HG02870 (cell line): ENCODE data around the gene PROSER3.

Experiments
- ATAC-seq: cut with Tn5 transposase; IDR thresholded peaks from one replicate; pipeline ENCODE4 v1.9.1; 2021; ENCODE audit warnings: mild to moderate bottlenecking, moderate library complexity; ENCODE audit not compliant: unreplicated experiment

Gene PROSER3

DNA sequence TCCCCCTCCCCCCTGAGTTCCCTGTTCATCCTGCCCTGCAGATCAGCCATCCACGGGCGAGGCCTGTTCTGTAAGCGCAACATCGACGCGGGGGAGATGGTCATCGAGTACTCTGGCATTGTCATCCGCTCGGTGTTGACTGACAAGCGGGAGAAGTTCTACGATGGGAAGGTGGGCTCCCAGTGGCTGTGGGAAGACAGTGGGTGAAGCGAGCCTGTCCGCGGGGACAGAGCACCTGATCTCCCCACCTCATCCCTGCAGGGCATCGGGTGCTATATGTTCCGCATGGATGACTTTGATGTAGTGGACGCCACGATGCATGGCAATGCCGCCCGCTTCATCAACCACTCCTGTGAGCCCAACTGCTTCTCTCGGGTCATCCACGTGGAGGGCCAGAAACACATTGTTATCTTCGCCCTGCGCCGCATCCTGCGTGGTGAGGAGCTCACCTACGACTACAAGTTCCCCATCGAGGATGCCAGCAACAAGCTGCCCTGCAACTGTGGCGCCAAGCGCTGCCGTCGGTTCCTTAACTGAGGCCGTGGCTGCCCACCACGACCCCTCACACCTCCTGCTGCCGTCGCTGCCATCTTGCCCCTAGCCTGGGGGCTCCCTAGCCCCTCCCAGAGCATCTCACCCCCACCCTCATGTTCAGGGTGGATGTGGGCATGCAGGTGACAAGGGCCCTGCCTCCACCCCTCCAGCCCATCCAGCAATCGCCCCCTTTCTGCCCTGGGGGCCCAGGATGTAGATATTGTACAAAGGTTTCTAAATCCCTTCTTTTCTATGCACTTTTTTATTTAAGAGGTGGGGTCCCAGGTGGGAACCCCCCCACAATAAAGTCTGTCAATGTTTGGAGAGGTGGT is 19.7 kb upstream of the PROSER3 start:
- no peak for ATAC-seq

DNA sequence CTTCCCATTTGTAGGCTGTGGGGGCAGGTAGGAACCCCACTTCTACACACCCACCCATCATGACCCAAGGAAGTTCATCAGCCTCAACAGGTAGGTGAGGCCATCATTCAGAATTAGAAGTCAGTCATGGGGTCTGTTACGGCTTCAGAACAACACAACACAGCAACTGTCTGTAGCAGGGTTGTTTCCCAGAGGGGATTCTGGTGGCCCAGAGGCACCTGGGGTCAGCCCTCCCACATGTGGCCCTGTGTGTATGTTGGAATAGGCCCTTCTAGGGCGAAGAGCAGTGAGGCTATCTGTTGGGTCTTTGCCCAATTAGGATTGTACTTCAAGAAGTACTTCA is 19.1 kb upstream of the PROSER3 start:
- ATAC-seq: no peak

DNA sequence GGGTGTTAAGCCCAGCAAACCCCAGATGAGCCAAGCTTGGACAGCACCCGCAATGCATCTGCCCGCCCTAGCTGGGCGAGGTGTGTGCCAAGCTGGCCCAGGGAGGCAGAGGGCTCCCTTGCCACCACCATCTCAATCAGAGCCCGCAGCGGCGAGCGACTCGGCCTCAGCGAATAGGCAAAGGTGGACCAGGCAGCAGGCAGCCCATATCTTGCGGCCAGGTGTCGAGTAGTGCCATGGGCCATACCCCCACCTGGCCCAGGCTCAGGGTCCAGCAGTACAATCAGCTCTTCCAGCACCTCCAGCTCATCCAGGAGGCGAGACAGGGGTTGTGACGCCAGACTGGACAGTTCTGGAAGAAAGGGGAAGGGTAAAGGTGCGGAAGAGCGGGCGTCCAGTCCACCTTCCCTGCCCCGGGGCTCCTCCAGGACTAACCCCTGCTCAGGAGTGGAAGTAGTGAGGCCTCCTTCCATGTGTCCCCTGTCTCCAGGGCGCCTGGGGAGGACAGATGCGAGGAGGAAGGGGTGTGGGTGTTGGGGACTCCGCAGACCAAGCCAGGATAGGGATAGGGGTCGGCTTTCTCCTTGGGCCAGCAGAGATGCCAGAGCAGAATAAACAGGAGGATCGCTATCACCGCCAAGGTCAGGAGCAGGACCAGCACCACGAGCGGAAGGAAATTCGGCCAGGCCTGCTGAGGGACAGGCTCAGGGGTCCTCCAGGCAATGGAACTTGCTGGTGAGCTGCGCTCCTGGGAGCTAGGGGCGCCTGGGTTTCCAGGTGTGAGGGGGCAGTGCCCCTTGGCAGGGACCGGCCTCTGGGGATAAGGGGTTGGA is 18.5 kb upstream of the PROSER3 start:
- no peak for ATAC-seq

DNA sequence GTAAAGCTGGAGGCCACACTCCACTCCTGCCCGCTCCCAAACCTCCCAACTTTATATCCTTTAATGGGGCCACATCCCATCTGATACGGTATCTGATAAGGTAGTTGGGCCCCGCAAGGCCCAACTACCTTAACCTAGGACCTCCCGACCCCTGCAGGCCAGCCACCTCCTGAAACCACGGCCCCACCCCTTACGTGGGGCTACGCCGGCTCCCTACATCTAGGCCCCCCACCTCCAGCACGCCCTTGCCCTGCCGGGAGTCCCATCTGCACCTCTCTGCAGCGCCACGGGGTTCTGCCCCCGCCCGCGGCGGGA is 17.9 kb upstream of the PROSER3 start:
- peak; percentile 12 for ATAC-seq

DNA sequence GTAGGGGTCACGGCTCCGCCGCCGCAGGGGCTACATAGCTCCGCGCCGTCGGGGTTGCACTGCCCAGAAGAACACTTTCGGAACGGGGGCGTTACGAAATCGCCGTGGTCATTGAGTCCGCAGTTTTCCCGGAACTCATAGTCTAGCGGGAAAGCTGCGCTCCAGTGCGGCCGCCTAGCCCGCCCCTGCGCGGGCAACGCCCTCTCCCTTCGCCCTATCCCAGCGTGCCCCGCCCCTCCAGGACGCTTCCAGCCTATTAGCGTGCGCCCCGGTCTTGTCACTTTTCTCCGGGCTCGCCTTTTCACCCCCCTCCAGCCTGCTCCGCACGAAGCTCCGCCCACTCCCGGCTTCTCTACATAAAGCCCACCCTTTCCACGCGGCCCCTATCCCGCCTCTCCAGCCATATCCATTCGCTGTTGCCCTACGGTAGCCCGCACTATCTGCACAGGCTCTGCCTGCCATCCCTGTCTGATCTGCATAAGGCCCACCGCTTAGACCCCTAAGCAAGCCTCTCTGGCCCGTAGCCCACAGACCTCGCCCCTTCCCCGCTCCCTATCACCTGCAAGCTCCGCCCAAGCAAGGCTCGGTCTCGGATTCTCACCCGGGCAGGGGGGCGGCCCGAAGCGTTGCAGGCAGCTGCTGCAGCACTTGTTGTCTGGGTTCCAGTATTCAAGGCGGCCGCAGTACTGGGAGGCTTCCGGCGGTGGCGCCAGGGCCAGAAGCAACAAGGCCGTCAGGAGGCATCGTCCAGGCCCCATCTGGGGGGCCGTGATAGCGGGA is 17.4 kb upstream of the PROSER3 start:
- peak; percentile 50 for ATAC-seq

DNA sequence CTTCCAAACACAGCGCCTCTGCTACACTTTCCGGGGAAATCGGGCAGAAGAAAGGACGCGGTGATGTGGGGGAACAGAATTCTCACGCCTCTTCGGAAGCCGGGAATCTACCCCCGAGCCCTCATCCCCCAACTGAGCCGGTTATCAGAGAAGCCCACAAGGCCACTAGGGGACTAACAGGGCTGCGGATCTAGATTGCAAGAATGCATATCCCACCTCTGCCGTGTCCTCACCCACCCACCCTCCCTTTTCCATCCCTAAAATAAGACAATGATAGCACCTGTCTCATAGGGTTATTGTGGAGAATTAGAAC is 16.8 kb upstream of the PROSER3 start:
- ATAC-seq: no peak

DNA sequence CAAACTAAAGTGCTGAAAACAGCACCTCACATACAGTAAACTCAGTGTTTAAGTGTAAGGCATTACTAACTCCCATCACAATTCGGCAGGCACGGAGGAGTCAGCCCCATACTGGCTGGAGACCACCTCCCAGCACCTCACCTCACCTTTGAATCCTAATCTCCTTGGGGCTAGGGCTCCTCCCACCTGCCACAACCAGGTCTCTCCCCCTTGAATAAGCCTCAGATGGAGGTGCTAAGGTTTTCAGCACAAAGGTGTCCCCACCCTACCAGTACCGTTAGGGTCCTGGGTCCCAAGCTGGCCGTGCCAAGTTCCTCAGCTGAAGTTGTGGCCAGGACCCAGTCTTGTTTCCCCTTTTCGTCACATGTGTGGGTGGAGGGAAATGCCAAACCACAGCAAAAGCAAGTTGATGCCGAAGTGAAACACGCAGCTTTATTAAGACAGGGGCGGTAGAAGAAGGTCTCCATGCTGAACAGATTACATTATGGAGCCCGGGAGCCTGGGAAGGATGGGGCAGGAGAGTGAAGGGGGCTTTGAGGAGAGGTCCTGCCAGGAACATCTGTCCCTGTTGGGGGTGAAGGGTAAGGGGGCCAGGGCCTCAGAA is 15.8 kb upstream of the PROSER3 start, which contains the start of gene IGFLR1:
Gene IGFLR1, minus strand, starts transcription at position 332 of the 604 bp plus-strand sequence. CDS start 1,272 bp downstream, outside the sequence.
- ATAC-seq: no peak

DNA sequence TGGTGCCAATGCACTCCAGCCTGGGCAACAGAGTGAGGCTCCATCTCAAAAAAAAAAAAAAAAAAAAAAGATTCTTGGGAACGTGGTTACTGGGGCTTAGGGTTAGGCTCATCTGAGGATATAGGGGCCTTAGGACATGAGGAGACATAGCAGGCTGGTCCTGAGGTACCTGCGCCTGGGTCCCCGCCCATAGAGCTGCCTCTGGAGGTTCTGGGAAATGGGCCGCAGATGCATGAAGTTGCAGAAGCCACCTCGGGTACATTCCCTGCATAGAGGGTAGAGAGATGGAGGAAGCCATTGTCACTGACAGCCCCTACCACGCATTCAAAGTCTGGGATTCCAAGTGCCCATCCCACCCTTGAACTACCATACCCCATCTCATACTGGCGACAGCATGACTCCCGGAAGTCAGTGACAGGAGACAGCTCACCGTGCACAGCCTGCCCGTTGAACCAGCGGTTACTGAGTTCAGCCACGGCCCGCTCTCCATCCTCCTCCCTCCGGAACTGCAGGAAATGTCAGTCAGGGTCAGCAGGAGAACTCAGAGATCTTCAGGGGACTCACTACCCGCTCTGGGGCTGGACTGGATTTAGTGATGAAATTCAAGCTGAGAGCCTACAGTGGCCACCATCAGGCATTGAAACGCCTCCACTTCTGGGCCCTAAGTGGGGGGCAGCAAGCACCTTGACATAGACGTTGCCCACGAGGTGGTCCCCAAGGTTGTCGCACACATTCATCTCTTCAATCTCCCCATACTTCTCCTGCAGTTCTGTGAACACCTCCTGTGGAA is 14.1 kb upstream of the PROSER3 start:
- no peak for ATAC-seq

DNA sequence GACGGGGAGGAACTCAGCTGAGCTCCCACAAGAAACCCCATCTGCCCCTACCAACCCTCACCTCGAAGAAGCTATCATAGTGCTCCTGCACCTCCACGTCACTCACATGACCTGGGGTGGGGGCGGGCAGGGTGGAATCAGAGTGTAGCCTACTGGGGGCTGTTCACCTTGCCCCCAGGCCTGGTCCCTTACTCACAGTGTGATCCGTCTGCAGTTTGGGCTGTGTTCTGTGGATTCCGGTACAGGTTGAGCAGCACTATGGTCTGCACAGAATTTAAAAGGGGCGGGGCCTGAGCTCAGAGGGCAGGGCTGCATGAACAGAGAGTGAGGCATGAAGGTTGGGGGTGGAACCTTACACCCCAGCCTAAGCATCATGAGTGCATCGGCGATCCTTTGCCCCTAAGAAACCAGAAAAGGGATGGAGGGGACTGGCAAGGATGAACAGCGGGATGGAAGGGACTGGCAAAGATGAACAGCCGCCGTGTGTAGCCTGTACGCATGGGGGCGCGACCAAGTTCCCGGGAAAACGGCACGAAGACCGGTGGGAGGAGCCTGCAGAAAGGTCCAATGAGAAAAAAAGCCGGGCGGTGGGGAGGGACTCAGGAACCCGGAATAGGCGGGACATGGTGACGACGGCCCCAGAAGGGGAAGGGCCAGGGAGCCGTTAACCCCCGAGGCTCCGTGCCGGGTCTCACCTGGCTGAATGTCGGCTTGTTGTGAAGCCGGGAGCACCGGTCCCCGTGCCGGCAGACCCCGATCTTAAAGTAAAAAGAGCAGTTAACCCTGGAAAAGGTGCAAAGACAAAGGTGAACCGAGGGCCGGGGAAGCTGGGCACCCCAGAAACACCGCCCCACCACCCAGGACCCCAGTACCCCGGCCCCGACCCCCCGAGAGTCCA is 13.3 kb upstream of the PROSER3 start:
- ATAC-seq: peak; percentile 42

DNA sequence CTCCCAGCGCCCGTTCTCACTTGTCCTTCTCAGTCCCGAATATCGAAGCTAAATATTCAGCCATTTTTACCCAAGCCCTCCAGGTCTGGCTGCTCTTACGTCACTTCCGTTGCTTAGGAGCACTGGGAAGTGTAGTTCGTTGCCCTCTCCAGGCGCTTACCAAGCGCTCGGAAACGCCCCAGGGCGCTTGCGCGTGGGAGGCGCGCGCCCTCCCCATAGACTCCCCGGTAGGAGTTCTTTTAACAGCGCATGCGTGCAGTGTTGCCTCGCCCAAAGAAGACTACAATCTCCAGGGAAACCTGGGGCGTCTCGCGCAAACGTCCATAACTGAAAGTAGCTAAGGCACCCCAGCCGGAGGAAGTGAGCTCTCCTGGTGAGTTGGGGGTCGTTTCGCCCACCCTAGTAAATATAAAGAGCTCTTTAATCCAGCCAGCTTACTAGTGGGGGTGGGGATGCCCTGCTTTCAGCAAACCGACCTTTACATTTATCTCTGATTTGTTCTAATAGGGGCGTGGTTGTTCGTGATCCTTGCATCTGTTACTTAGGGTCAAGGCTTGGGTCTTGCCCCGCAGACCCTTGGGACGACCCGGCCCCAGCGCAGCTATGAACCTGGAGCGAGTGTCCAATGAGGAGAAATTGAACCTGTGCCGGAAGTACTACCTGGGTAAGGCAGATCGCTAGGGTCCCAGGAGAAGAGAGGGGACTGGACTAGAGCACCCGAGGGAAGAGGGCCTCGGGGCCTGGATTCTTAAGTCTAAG is 12.5 kb upstream of the PROSER3 start, which contains the start of the genes PSENEN and U2AF1L4:
Gene PSENEN, plus strand, starts transcription at position 324 of the 759 bp plus-strand sequence. Its CDS starts 280 bp downstream, at position 604.
Gene U2AF1L4, minus strand, starts transcription at position 91 of the 759 bp plus-strand sequence. Its CDS starts 27 bp downstream, at position 64.
- ATAC-seq: peak; percentile 46

DNA sequence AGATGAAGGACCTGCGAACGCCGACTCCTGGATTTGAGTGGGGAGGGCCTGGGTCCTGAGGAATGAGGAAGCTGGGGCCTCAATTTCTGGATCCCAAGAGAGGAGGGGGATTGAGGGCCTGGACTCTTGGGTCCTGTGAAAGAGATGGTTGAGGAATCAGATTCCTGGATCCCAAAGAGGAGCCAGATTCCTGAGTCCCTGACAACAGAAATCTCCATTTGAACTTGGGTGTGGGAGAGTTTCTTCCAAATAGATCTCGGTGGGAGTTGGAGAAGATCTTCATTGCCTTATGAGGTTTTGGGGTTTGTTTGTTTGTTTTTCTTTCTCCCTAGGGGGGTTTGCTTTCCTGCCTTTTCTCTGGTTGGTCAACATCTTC is 11.9 kb upstream of the PROSER3 start:
- no peak for ATAC-seq

DNA sequence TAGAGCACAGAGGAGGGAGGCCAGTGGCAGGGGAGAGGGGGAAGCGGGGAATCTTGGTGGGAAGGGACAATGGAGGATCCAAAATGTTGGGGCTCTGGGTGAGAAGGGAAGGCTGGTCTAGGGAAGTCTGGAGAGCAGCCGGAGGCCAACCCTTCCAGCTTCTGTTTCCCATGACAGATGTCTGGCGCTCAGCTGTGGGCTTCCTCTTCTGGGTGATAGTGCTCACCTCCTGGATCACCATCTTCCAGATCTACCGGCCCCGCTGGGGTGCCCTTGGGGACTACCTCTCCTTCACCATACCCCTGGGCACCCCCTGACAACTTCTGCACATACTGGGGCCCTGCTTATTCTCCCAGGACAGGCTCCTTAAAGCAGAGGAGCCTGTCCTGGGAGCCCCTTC is 11.4 kb upstream of the PROSER3 start:
- ATAC-seq: no peak

DNA sequence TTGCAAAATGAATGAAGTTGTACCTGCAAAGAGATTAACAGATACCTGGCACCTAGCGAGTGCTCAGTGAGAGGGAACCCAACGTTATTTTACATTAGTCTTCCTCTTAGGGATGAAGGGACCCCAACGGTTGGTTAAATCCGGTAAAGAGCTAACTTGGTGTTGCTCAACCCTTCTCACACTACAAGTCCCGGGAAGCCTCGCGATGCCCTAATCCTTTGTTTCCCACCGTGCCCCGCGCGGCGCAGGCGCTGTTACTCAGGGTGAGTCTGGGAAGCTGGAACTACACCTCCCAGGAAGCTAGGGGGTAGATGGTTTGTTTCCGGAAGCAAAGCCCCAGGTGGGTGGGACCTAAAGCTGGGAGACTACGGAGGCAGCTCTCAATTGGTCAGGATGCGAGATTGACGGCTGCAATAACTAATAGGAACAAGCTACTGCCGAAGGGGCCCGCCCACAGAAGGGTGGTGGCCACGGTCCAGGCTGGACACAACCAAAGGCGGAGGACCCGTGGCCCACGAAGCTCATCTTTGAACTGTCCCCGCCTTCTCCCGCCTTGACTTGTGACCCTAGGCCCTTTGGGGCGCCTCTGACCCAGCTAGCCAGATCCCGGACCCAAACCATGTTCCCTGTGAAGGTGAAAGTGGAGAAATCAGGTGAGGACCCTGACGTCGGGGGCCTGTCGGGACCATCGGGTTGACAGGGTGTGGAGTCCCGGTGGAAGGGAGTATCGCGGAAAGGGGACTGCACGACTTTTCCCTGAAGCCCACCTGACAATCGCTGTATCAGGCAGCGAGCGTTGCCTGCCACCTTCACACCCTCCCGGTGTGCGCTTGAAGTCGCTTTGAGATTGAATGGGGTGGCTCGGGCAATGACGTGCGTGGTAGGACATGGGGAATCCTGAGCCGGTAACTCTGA is 9.6 kb upstream of the PROSER3 start, which contains the start of gene LIN37:
Gene LIN37, plus strand, starts transcription at position 471 of the 915 bp plus-strand sequence. Its CDS starts 149 bp downstream, at position 620.
- peak; percentile 60 for ATAC-seq

DNA sequence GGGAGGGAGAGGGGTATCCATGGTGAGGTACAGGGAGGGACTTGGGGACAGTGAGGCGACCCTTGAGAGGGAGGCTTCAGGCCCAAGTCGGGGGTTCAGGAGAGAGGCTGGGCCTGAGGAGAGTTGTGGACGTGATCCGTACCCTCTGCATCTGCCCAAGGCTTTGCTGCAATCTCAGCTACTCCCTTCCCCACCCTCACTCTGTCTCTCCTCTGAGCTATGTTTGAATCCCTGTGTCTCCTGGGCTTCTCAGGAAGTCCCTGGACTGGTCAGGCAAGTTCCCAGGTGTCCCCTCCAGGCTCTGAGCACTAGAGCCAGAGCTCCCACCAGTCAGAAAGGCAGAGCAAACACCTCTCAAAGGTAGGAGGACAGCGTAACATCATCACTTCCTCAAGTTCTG is 7.8 kb upstream of the PROSER3 start:
- no peak for ATAC-seq

DNA sequence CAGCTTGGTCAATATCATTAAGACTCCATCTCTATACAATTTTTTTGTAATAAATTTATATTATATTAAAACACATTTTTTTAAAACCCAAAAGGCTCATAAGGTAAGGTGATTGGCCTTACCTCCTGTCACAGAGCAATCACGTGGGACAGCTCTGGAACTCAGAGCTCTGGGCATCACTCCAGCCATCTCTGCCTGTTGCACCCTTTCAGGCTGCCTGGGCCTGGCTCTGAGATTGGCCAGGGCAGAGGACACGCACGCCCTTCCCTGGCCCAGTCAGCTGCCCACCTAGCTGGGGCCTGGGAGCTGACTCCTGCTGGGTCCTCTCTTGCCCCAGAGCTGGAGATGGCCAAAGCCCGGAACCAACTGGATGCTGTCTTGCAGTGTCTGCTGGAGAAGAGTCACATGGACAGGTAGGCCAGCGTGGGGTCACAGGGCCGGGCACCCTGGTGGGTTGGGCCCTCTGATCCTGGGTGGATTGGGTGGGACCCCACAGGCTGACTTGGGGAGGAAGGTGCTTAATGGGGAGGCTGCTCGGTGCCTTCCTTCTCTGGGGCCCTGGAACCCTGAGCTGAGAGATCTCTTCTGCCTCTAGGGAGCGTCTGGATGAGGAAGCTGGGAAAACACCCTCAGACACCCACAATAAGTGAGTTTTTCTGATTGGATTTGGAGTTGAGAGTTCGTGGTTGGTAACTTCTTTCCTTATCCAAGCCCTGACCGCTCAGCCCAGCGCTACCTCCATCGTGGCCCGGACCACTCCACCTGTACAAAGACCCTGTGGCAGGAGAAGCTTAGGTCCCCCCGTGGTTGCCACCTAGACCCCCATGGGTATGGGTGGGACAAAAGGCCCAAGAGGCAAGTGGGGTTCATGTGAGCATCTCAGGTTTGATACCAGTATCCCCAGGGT is 5.9 kb upstream of the PROSER3 start:
- ATAC-seq: no peak

DNA sequence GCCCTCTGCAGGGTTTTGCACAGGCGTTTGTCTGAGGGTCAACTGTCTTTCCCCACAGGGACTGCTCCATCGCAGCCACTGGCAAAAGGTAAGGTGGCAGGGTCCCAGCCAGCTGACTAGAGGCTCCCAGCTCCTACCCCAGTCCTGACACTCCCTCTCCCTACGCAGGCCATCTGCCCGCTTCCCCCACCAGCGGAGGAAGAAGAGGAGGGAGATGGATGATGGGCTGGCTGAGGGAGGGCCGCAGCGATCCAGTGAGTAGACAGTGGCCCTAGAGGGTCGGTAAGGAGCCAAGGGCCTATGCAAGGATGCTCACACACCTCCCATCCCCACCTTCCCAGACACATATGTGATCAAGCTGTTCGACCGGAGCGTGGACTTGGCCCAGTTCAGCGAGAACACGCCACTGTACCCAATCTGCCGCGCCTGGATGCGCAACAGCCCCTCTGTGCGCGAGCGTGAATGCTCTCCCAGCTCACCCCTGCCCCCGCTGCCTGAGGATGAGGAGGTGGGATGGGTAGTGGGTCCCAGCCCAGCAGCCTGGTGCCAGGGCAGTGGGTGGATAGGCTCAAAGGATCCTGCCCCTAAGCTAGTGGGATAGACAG is 5.1 kb upstream of the PROSER3 start:
- no peak for ATAC-seq
